GM18873 (cell line): Measurements from ENCODE around the gene ZDHHC5.
"Not testable (repeated sequence)": the region's sequence is repeated elsewhere in the genome, so short reads cannot be mapped to it uniquely, and the experiment has no call there.

Experiments used
- ATAC-seq: cut with Tn5 transposase; IDR thresholded peaks from one replicate; pipeline ENCODE4 v1.9.1; 2021; ENCODE audit warnings: mild to moderate bottlenecking, moderate library complexity, moderate number of reproducible peaks; ENCODE audit not compliant: unreplicated experiment, low FRiP score

ZDHHC5 gene

GRCh38 chr11:57663975-57664374 is 3.9 kb upstream of the ZDHHC5 start:
- ATAC-seq, result no peak

DNA sequence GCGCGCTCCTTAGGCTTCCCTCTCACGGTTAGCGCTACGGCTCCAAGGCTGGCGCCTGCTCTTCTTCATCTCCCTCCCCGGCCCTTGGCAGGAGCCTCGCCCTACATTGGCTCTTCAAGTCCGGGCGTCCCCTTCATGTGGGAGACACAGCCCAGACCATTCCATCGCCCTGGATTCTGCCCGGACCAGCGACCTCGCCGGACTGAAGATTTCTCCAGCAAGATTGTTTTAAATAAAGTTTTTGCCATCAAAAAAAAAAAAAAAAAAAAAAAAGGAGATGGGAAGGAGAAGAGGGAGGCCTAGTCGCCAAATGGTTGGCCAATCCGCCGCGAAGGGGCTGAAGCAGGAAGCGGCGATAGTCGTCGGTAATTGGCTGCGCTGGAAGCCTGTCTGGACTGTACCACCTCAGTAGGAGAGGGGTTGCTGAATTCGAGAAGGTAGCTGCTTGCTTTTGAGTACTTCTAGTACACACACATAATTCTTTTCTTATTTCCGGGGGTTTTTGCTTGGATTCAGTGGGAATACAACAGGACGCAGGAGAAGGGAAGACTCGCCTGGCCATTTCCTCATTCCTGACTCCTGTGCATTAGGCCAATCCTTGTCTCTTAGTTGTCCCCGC is 688 bp upstream of the ZDHHC5 start:
- peak; percentile 72 for ATAC-seq

DNA sequence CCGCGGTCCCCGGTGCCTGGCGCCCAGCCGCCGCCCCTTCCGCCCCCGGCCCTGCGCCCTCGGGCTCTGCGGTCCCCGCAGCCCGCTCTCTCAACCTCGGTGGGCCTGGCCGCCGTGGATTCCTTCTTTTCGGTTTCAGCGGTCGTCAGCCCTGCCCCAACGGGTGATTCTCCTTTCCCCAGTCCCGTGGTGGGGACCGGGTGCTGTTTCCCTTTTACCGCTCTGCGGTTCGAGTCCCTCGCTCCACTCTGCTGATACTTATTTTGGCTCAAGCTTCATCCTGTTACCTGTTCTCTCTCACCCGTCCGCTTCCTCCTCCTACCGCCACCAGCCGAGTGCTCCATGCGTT is 494 bp downstream of the ZDHHC5 start:
- peak; percentile 2 for ATAC-seq

- ATAC-seq, result no peak
Measured at GRCh38 chr11:57674251-57674650, 6.3 kb downstream of the ZDHHC5 start.

DNA sequence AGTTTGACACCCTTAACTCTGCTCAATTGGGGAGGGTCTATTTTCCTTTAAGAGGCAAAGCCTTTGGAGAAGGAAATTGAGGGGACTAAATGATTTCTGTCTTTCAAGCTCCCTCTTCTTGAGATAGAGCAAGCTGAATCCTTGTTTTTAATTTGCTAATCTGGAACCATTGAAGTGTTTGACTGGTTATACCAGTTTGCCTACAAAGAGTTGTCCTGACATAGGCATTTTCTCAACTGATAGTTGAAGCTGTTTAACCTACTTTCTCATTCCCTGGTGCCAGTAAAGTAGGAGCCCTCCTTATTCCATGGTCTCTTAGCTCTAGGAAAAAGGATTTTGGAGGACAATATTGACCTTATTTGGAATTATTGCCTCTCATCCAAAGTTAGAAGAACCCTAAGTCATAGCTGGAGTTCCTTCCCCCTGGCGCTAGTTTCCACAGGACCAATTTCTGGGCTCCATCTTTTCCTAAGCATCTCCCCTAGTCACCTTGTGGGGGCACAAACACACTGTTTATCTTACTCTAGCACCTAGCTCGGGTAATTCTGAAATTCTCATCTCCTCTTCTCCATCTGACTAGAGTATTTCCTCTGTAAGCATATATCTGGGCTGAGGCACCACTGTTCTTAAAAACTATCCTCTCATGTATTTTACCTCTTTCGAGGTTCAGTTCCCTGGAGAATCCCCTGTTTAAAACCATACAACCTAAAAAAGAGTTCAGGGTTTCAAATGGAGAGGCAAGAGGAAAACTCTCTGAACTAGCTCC is 7.4 kb downstream of the ZDHHC5 start:
- no peak for ATAC-seq

DNA sequence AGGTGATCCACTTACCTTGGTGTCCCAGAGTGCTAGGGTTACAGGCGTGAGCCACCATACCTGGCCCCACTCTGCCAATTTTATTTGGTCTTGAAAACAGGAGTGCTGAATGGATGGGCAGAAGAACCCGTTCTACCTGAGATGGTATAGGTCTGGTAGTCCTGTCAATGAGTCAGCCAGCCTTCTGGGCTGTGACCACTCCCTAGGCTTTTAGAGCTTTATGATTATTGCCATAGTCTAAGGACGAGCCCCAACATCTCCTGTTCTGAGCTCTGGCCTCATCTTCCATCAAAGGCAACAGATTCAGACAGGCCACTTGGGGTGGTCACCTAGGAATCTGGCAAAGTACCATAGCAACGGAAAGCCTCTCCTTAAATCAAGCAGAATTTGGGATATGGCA is 11.5 kb downstream of the ZDHHC5 start:
- no peak for ATAC-seq

- ATAC-seq, result no peak
Measured at GRCh38 chr11:57680552-57680874, 12.6 kb downstream of the ZDHHC5 start.

DNA sequence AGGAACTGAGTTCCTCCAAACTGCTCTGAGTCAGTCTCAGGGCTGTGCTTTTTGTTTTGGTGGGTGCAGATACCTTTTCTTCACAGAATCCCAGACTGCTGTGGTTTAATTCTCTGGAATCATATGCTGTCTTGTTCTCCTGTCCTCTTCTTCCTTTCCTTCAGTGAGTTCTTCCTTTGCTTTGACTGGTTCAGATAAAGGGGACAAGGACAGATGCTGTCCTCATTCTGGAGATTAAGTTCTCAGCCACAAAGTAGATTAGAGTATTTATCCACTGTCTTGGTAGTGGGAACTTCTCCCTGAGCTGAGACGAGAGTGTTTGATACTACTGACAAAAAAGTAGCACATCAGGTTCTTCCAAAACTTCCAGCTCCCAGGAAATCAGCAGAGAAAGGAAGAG is 13.3 kb downstream of the ZDHHC5 start:
- ATAC-seq, result no peak

GRCh38 chr11:57690474-57690873 is 22.6 kb downstream of the ZDHHC5 start:
- not testable (repeated sequence) for ATAC-seq

GRCh38 chr11:57698843-57699365 is 31.0 kb downstream of the ZDHHC5 start:
- no peak for ATAC-seq

GRCh38 chr11:57699813-57700212 is 31.9 kb downstream of the ZDHHC5 start:
- ATAC-seq, result no peak

GRCh38 chr11:57700425-57700824 is 32.5 kb downstream of the ZDHHC5 start:
- no peak for ATAC-seq

DNA sequence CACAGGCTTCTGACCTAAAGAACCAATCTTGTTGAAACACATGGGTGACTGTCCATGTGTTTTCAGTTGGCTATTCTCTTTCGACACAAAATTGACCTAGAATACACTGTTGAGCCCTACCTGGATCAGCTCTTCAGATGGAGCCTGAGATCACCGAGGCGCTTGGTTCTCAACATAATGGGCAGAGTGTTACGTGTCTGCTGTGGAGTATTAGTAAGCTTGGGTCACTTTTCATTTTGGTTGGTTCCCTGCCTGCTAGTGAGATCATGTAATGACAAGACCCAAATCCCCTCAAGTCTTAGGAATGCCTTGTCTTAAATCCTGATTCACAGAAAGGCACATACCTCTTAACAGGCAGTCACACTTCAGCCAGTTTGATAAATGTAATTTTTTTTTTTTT is 35.4 kb downstream of the ZDHHC5 start:
- ATAC-seq, result no peak

DNA sequence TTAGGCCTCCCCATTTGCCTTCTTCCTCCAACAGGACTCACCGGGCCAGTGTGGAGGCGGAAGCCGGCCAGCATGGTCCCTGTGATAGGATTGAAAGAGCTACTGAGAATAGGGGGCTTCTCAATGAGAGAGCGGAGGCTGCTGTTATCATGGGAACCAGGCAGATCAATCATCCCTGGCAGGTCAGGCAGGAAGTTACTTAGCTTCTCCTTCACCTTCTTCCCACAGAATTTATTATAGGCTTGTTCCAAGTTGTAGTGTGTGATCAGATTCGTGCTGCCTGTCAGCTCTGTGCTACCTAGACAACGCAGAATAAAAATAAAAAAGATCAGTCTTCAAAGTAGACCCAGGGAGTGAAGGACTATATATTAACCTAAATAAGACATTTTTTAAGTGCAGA is 37.0 kb downstream of the ZDHHC5 start:
- ATAC-seq, result no peak

DNA sequence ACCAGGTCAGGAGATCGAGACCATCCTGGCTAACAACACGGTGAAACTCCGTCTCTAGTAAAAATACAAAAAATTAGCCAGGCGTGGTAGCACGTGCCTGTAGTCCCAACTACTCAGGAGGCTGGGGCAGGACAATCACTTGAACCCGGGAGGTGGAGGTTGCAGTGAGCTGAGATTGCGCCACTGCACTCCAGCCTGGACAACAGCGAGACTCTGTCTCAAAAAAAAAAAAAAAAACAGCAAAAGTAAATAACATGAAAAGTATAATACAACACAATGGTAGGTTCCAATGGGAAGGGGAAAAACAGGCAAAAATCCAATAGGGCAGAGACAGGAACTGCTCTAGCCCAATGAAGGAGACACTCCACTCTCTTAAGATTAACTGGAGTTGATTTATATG is 37.5 kb downstream of the ZDHHC5 start:
- not testable (repeated sequence) for ATAC-seq

DNA sequence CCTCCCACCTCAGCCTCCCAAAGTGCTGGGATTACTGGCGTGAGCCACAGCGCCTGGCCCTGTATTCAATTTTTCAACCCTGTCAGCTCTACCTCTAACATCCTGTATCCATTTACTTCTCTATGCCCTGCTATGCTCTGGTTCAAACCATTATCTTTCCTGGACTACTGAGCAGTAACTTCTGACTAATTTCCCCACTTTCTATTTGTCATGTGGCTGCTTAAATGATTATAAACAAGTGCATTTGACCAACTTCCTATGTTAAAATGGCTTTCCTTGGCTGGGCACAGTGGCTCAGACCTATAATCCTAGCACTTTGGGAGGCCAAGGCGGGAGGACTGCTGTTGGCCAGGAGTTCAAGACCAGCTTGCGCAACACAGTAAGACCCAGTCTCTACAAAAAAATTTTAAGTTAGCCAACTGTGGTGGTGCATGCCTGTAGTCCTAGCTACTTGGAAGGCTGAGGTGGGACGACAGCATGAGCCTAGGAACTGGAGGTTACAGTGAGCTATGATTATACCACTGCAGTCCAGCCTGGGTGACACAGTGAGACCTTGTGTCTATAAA is 42.0 kb downstream of the ZDHHC5 start:
- ATAC-seq, result no peak

DNA sequence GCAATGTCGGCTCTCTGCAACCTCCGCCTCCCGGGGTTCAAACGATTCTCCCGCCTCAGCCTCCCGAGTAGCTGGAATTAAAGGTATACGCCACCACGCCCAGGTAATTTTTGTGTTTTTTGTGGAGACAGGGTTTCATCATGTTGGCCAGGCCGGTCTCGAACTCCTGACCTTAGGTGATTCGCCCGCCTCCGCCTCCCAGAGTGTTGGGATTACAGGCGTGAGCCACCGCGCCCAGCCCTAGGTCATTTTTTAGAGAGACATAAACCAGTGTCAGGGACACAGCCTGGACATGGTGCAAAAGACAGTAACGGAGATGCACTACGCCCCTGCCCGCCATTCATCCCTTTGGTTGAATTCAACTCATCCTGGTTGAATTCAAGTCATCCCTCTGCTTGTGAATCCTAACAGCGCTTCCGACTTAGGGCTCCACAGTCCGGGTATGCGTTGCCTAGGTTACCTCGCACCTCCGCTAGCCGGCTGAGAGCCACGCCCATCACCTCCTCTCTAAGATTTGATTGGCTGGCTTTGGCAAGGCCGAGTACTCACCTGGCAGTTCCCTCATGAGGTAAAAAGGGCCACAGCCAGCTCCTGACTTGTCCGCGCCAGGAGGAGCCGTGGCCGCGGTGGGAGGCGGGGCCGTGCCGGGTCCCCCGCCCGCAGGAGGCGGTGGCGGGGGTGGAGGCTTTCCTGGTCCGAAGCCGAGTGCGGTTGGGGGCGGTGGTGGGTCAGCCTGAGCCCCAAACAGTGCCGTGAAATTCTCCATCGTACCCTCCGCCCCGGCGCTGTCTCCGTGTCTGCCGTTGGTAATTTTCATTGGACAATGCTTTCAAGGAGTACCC is 43.7 kb downstream of the ZDHHC5 start, which contains the start of gene MED19:
Gene MED19 (minus strand): TSS at position 802 of the 842 bp plus-strand sequence. CDS start 36 bp downstream, at position 766.
- peak; percentile 26 for ATAC-seq

DNA sequence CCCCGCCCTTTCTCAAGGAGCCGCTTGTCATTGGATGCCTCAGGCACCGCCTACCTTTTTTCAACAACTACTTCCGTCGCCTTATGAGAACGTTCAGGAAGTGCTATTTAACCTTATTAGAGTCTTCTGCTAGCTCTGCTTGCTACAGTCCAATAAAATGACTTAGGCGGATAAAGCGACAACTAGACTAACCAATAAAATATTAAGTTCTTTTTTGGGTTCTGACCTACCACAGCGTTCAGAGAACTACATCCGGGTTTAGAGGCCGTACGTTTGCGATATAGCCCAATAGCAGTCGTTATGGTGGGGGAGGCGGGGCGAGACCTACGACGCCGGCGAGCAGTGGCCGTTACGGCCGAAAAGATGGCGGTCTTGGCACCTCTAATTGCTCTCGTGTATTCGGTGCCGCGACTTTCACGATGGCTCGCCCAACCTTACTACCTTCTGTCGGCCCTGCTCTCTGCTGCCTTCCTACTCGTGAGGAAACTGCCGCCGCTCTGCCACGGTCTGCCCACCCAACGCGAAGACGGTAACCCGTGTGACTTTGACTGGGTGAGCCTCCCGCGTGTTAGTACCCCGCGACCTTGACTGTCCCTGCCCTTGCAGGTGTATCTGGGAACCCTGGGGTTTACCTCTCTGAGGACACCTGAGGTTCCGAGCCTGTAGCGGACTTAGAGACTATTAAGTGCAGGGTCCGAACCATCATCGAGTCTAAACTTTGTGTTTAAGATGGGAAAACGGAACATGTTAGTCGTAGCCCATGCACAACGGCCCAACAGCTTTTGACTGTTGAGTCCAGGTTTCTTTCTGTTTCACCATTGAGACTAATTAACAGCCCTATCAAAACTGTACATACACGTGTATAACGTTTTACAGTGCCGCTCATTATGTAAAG is 44.6 kb downstream of the ZDHHC5 start, which contains the start of gene TMX2:
Gene TMX2 (plus strand): TSS at position 338 of the 895 bp plus-strand sequence. CDS start 26 bp downstream, at position 364.
- ATAC-seq, result peak; percentile 99

- no peak for ATAC-seq
Measured at GRCh38 chr11:57713835-57714234, 45.9 kb downstream of the ZDHHC5 start.

- not testable (repeated sequence) for ATAC-seq
Measured at GRCh38 chr11:57716726-57717125, 48.8 kb downstream of the ZDHHC5 start.
